ENCODE data around the gene NCOA3.

- TF ChIP-seq CTCF (IDR thresholded peaks at IDR 0.05) (no peak), POLR2A (IDR thresholded peaks at IDR 0.05) (no peak), POLR2AphosphoS5 (IDR thresholded peaks at IDR 0.05) (no peak)
Observed at GRCh38 chr20:47706345-47706744, 204.7 kb downstream of the NCOA3 start.
